DND-41 (cell line): Measurements from ENCODE around the gene CYP46A1.

Experiments used
- ATAC-seq: fragments of 200-7000 bp; cut with Tn5 transposase; 3 replicates; pipeline ENCODE4 v1.9.1; 2021; ENCODE audit warnings: low read depth; ENCODE audit not compliant: insufficient read depth
- DNase-seq: peaks from one replicate; pipeline ENCODE4 v3.0.0-alpha.2; 2020
- H2AFZ ChIP-seq: 2 replicates; pipeline ENCODE4 v1.6.0; 2012; ENCODE audit warnings: low read depth, low read length
- H3K27ac ChIP-seq: 2 replicates; pipeline ENCODE4 v1.5.1; 2012; ENCODE audit warnings: low read length, inconsistent platforms
- H3K27me3 ChIP-seq: fragments of 200-600 bp; sonication (generic); 2 replicates; pipeline ENCODE4 v1.6.0; 2012; ENCODE audit warnings: low read length, mild to moderate bottlenecking, inconsistent platforms; ENCODE audit not compliant: insufficient read depth, poor library complexity
- H3K36me3 ChIP-seq: 2 replicates; pipeline ENCODE4 v1.5.1; 2012; ENCODE audit warnings: low read length, inconsistent platforms; ENCODE audit not compliant: insufficient read depth
- H3K4me1 ChIP-seq: 2 replicates; pipeline ENCODE4 v1.5.1; 2012; ENCODE audit warnings: mild to moderate bottlenecking, low read length; ENCODE audit not compliant: insufficient read depth
- H3K4me2 ChIP-seq: 2 replicates; pipeline ENCODE4 v1.6.0; 2012; ENCODE audit warnings: mild to moderate bottlenecking, moderate library complexity, low read length, inconsistent platforms; ENCODE audit not compliant: insufficient read depth
- H3K4me3 ChIP-seq, 2 experiments: fragments of 200-600 bp in 1 of 2; shearing (Covaris generic) in 1 of 2; 2 replicates each; pipeline ENCODE4 v1.5.1; 2012 to 2016; ENCODE audit warnings: inconsistent platforms in 2 of 2, low read length in 2 of 2, mild to moderate bottlenecking in 2 of 2, low read depth in 1 of 2, moderate library complexity in 1 of 2
- H3K79me2 ChIP-seq: 2 replicates; pipeline ENCODE4 v1.6.0; 2012; ENCODE audit warnings: low read length, inconsistent platforms; ENCODE audit not compliant: insufficient read depth
- H3K9ac ChIP-seq: 2 replicates; pipeline ENCODE4 v1.6.0; 2012; ENCODE audit warnings: low read depth, mild to moderate bottlenecking, inconsistent platforms, low read length, moderate library complexity
- H3K9me3 ChIP-seq: 2 replicates; pipeline ENCODE4 v1.5.1; 2012; ENCODE audit warnings: low read length, moderate library complexity, mild to moderate bottlenecking, inconsistent platforms; ENCODE audit not compliant: insufficient read depth, severe bottlenecking
- H4K20me1 ChIP-seq: 2 replicates; pipeline ENCODE4 v1.6.0; 2012; ENCODE audit warnings: low read length; ENCODE audit not compliant: insufficient read depth
- CTCF ChIP-seq: IDR thresholded peaks from 2 replicates; pipeline ENCODE4 v1.5.1; 2012; ENCODE audit warnings: borderline replicate concordance, low read length, moderate library complexity, mild to moderate bottlenecking; ENCODE audit not compliant: poor library complexity, severe bottlenecking; ENCODE audit errors: extremely low read depth
- EZH2 ChIP-seq: IDR thresholded peaks from 3 replicates; pipeline ENCODE4 v1.6.1; 2012; ENCODE audit warnings: borderline replicate concordance, low read depth, mild to moderate bottlenecking, moderate library complexity, low read length, inconsistent platforms; ENCODE audit not compliant: severe bottlenecking

CYP46A1 gene

GRCh38 chr14:99741227-99741976, 57.3 kb downstream of the CYP46A1 start:
- peaks cover 2% of the 10 kb centered on the region; the same call in 1 of the 2 replicates for H4K20me1 ChIP-seq
- ATAC-seq (no peak), DNase-seq (no peak)
- H3K27ac ChIP-seq = no peak overlapping the region
- TF ChIP-seq EZH2 = no peak
- no peak for TF ChIP-seq CTCF
- H3K4me3 ChIP-seq = no peak overlapping the region
- no peaks in the 10 kb centered on the region for H3K79me2 ChIP-seq
- H3K9me3 ChIP-seq = no peaks in the 10 kb centered on the region
- H3K36me3 ChIP-seq = no peaks in the 10 kb centered on the region
- H3K27me3 ChIP-seq = peaks cover 12% of the 10 kb centered on the region
- no peaks in the 10 kb centered on the region for H3K4me1 ChIP-seq
- no peak overlapping the region for H3K9ac ChIP-seq
- no peak overlapping the region for H2AFZ ChIP-seq
- H3K4me2 ChIP-seq = no peak overlapping the region

GRCh38 chr14:99742074-99742473, 58.0 kb downstream of the CYP46A1 start:
- Histone ChIP-seq H3K9ac (no peak overlapping the region), H3K36me3 (no peaks in the 10 kb centered on the region), H4K20me1 (peaks cover 2% of the 10 kb centered on the region; the same call in 1 of the 2 replicates), H3K27me3 (peaks cover 12% of the 10 kb centered on the region), H3K4me1 (no peaks in the 10 kb centered on the region), H2AFZ (no peak overlapping the region), H3K9me3 (no peaks in the 10 kb centered on the region), H3K4me3 (no peak overlapping the region), H3K27ac (no peak overlapping the region), H3K79me2 (no peaks in the 10 kb centered on the region), H3K4me2 (no peak overlapping the region)
- no peak for DNase-seq
- TF ChIP-seq EZH2 (no peak), CTCF (no peak)
- ATAC-seq = no peak

- DNase-seq (no peak), ATAC-seq (no peak)
- Histone ChIP-seq H3K4me3 (no peak overlapping the region), H3K4me2 (no peak overlapping the region), H3K9ac (no peak overlapping the region), H4K20me1 (peaks cover 2% of the 10 kb centered on the region; the same call in 1 of the 2 replicates), H3K4me1 (no peaks in the 10 kb centered on the region), H3K9me3 (no peaks in the 10 kb centered on the region), H3K27ac (no peak overlapping the region), H3K36me3 (no peaks in the 10 kb centered on the region), H3K27me3 (peaks cover 12% of the 10 kb centered on the region), H2AFZ (no peak overlapping the region), H3K79me2 (no peaks in the 10 kb centered on the region)
- no peak for TF ChIP-seq CTCF
- no peak for TF ChIP-seq EZH2
These were observed 58.7 kb downstream of the CYP46A1 start for GRCh38 chr14:99742509-99743487.
